GM12892 (cell line): ENCODE data around the gene SMTNL1.

Source experiments
- POLR2A ChIP-seq: IDR thresholded peaks from 2 replicates; pipeline ENCODE4 v1.6.1; 2011; ENCODE audit warnings: low read depth, low read length, control low read depth
- POLR2AphosphoS5 ChIP-seq: IDR thresholded peaks from 2 replicates; pipeline ENCODE4 v1.6.1; 2011; ENCODE audit warnings: low read depth, low read length, control low read depth
- TAF1 ChIP-seq: IDR thresholded peaks from 2 replicates; pipeline ENCODE4 v1.6.1; 2011; ENCODE audit warnings: low read depth, mild to moderate bottlenecking, control low read depth, low read length, borderline replicate concordance

DNA sequence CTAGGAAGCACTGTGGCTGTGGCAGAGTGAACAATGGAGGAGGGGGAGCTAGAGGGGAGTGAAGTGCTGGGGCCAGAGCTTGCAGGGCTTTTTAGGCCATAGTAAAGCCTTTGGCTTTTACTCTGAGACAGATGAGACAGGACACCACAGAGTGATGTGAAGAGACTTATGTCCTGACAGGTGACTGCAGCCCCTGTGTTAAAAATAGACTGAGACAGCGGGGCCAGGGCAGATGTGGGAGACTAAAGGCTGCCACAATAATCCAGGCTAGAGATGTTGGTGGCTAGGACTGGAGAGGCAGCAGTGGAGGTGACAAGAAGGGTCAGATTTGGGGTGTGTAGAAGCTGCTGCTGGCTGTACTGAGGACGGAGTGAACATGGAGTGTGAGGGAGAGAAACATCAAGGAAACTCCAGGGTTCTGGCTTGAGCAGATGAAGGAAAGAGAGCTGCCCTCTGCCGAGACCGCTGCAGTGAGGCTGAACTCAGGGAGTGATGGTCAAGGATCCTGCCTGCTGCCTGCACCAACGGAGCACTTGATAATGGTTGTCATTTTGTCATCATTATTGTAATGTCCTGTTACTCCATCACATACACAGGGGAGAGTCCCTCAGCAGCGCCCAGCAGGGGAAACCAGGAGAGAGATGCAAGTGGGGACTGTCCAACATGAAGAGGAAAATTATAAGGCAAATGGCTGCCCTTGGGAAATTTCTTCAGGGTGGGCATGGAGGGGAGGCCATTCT, 49.3 kb upstream of the SMTNL1 start:
- TF ChIP-seq POLR2A = no peak
- no peak for TF ChIP-seq TAF1
- TF ChIP-seq POLR2AphosphoS5 = no peak
